Hematopoietic multipotent progenitor cell treated with erythropoietin and hydrocortisone succinate and interleukin-3 and kit ligand, for 4 days (in vitro differentiated cells): ENCODE data around the gene DDI1.
"Not testable (repeated sequence)": the region's sequence is repeated elsewhere in the genome, so short reads cannot be mapped to it uniquely, and the experiment has no call there.

ENCODE experiments used
- DNase-seq: peaks from one replicate; pipeline ENCODE4 v3.0.0-alpha.2; 2015

Gene DDI1

GRCh38 chr11:104043142-104043541 is 6.7 kb downstream of the DDI1 start:
- DNase-seq: no peak

- no peak for DNase-seq
These were observed 7.3 kb downstream of the DDI1 start for GRCh38 chr11:104043678-104044239.

DNA sequence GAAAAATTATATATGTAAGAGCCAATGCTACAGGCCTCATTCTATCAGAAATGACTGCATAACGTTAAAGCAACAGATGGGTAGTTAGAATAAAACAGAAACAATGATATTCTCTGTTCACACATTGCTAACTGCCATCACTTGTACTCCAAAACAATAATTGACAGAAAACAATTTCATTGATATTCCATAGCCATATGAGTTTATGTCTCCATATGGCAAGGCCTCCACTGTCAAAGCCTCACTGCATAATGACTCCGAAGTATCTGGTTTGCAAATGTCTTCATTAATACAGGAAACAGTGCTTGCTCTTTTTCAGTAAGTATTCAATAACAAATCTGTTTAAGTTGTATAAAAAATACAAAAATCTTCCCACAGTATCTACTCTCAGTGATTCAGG is 9.9 kb downstream of the DDI1 start:
- DNase-seq: no peak

DNA sequence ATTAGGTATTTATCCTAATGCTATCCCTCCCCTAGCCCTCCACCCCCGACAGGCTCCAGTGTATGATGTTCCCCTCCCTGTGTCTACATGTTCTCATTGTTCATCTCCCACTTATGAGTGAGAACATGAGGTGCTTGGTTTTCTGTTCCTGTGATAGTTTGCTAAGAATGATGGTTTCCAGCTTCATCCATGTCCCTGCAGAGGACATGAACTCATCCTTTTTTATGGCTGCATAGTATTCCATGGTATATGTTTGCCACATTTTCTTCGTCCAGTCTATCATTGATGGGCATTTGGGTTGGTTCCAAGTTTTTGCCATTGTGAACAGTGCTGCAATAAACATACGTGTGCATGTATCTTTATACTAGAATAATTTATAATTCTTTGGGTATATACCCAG is 10.4 kb downstream of the DDI1 start:
- DNase-seq: not testable (repeated sequence)

- DNase-seq: no peak
These were observed 12.7 kb downstream of the DDI1 start for GRCh38 chr11:104049116-104049515.

- DNase-seq: no peak
These were observed 15.3 kb downstream of the DDI1 start for GRCh38 chr11:104051778-104052177.

- no peak for DNase-seq
These were observed 17.5 kb downstream of the DDI1 start for GRCh38 chr11:104053743-104054478.

DNA sequence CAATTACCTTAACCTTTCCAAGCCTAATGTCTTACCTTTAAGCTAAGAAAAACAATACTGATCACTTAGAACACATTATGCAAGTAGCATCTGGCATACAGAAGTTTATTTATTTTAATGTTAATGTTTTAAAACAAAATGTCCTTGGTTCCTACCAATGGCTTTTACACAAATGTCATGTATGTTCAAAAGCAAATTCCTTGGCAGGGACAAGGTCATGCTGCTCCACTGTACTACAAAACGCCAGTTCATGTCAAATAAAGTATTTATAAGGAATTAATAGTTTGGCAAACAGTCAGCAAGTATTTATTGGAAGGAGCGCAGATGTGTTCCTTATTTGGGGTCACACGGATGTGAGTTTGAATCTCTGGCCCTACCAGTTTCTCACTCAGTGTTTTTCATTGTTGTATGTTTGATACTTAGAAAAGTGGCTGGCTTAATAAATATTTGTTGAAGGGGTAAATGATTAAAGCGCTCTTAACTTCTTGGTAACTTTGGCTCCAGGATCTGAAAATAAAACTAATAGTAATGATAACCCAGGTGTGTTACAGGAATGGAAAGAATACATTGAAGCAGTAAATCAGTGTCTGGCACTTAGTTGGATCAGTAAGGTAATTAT is 18.6 kb downstream of the DDI1 start:
- DNase-seq: no peak

DNA sequence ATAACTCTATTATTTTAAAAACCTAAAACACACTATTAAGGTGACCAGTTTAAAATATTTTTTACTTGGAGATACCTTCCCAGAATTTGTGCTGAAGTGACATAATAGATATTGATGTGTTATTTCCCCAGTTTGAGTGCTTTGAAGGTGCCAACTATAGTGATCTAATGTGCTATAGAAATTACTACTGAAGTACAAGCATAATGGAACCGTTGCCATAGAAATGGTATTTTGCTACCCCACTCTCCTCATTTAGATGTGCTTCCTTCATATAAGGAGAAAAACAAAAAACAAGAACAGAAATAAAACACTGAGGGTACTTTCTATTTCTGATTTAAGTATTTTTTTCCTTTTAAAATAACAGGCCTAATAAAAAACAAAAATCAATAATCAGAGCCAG is 19.2 kb downstream of the DDI1 start:
- no peak for DNase-seq

- DNase-seq: no peak
These were observed 21.5 kb downstream of the DDI1 start for GRCh38 chr11:104057908-104058307.

- no peak for DNase-seq
These were observed 22.2 kb downstream of the DDI1 start for GRCh38 chr11:104058680-104059079.

- no peak for DNase-seq
These were observed 23.8 kb downstream of the DDI1 start for GRCh38 chr11:104060004-104060794.

DNA sequence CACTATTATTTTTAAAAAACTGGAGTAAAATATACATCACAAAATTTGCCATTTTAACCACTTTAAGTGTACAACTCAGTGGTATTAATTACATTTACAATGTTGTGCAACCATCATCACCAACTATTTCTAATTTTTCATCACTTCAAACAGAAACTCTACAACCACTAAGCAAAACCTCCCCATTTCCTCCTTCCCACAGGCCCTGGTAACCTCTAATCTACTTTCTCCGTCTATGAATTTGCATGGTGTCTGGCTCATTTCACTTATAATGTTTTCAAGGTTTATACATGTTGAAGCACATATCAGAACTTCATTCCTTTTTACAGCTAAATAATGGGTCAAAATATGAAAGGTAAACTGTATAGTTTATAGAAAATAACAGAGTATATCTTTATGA is 24.4 kb downstream of the DDI1 start:
- peak; percentile 53 for DNase-seq

DNA sequence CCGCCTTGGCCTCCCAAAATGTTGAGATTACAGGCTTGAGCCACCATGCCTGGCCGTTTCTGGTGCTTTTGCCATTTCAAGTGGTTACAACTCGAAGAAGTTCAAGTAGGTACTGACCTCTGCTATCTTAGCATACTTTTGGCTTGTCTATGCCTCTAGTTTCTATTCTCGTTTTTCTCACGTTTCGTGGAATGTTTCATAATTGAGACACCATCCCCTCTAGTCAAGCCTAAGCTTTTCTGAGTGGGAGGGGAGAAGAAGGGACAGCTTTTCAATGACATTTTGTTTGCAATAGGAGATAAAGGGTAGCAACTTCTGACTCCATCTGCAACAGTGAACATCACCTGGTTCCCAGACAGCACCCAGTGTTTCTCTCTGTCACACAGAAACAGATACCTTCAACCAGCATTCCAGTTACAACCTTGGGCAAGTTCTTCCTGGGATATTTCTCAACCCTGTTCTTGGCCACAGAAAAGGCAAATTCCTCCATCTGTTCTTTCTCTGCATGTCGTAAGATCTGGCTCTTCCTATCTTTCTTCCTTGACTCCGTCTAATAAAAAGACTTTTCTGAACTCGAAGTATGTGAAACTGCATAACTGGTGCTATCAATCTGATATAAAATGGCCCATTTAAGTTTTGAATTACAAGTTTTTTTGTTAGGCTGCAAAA is 25.5 kb downstream of the DDI1 start:
- DNase-seq: no peak

DNA sequence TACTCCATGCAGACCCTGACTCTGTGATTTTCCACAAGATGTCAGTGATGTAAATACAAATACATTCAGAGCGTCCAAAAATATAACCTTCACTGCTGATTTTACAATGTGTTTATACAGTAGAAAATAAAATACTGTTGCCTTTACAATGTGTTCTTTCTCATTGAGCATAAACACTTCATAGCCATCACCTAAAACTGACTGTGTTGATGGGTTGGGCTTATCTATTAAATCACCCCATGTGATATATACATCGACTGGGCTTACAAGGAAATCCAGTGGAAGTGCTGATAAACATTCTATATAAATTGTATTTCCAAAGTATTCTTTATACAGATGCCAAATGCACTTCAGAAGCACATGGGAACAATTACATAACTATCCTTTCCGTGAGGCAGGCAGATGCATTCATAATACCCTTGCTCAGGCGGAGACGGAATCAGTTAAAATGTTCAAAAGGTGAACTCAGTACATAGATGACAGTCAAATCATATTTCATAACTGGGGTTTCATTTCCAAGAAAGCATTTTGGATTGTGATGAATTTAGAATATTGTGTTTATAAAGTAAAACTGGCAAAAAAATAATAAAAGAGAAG is 27.7 kb downstream of the DDI1 start:
- DNase-seq: no peak

- DNase-seq: no peak
These were observed 31.1 kb downstream of the DDI1 start for GRCh38 chr11:104067534-104067933.

DNA sequence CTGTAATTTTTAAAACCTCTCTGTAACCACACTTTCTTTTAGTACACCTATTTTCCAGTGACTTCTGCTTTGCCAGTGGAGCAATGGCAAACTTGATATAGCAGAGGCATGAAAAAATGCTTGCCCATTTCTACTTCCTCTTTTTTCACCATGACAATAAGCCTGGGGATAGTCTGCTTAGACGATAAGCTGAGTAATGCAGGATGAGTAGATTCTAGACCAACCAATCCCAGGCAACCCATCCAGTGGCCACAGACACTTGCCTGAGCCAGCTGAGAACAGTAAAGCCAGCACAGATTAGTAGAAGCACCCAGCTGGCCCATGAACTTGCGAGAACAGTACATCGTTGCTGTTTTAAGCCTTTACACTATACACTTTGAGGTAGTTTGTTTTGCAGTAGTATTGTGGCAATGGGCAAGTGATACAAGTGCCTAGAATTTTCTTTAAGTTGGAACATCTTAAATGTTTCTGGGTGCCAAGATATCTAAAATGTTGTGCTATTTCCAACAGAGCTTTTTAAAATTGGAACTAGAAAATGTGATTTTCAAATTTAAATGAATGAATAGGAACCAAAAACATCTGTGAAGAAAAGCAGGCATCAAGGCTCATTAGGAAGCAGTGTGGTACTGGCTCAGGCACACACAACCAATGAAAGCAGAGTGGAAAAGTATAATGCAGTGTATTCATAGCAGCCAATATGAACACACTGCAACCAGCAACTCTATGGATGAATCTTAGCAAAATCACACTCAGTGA is 37.7 kb downstream of the DDI1 start:
- peak; percentile 96 for DNase-seq

DNA sequence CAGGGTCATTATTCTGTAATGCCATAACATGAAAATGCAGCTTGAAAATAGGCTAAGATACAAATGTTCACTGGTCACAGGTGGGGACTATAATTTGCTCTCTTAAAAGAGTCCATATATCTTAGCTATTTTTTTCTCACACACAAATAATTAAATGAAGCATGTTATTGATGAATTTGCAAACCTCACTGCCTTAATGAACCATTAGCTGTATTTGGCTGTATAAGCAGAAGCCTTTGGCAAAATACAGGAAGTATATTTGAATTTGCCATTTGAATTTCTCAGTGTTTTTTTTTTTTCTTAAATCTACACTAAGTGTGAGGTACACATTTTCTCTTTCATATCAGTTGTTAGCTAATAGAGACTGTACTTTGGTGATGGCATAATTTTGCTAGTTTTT is 38.7 kb downstream of the DDI1 start:
- DNase-seq: no peak

DNA sequence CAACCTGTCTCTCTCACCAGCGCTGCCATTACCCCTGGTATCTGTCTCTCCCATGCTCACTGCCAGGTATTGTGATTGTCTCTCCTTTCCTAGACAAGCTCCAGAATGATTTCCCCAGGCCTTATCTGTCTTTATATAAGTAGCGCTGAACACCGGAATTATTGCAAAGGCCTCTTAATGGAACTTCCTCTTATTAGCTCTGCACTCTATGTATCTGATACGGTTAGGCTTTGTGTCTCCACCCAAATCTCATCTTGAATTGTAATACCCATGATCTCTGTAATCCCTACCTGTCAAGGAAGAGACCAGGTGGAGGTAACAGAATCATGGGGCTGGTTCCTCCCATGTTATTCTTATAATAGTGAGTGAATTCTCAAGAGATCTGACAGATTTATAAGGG is 39.3 kb downstream of the DDI1 start:
- peak; percentile 57 for DNase-seq

- no peak for DNase-seq
These were observed 40.0 kb downstream of the DDI1 start for GRCh38 chr11:104076455-104076854.

GRCh38 chr11:104078245-104078644 is 41.8 kb downstream of the DDI1 start:
- DNase-seq: peak; percentile 63

DNA sequence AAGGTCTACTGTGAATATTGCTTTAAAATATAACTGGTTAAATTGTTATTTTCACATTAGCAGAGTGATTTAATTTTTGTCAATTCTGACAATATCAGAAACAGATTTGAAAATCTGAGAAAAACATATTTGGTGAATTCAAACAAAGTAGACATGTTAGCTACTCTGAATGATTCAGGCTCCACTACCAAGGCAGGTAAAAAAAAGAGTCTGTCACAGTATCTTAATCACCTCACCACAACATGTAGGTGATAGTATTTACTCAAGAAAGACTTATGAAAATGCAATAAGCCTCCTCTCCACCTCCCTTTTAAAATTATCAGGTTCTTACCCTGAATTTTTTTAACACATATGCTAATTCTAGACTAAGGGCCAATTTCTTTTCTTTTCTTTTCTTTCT is 42.6 kb downstream of the DDI1 start:
- DNase-seq: no peak
